B cell (primary cell): Measurements from ENCODE around the gene COG5. TPM values are rescaled to one million over a fixed set of nuclear protein-coding genes. Genes with fewer than 3 reads are reported as not detected.

ENCODE experiments used
- ATAC-seq: fragments of 200-7000 bp; cut with Tn5 transposase; one replicate; pipeline ENCODE4 v1.10.0; 2021; ENCODE audit warnings: low read depth, mild to moderate bottlenecking, moderate number of reproducible peaks, moderate library complexity
- CTCF ChIA-PET: fragments of 350-600 bp; sonication (Branson Sonifier 250); formaldehyde crosslinking; loops from one replicate; lab custom pipeline; 2021; ENCODE audit warnings: antibody characterized with exemption, inconsistent platforms; lab: Charles Lee
- POLR2A ChIA-PET: fragments of 350-600 bp; sonication (Branson Sonifier 250); formaldehyde crosslinking; loops from one replicate; lab custom pipeline; 2021; ENCODE audit warnings: antibody characterized with exemption; lab: Charles Lee
- DNase-seq: peaks from one replicate; pipeline ENCODE4 v3.0.0; 2013
- H2AFZ ChIP-seq: 2 replicates; pipeline ENCODE4 v1.6.1; 2012; ENCODE audit warnings: mild to moderate bottlenecking, low read depth, low read length; ENCODE audit not compliant: insufficient read depth, poor library complexity, severe bottlenecking
- H3K27ac ChIP-seq, 2 donors: 1 replicate in 1 of 2; 2 replicates in 1 of 2; pipeline ENCODE4 v1.5.1; 2012 to 2013; ENCODE audit warnings: low read length in 2 of 2, mild to moderate bottlenecking in 2 of 2, moderate library complexity in 1 of 2
- H3K27me3 ChIP-seq, 4 experiments: fragments of 200-600 bp in 1 of 4; sonication (generic) in 1 of 4; replicated peaks in 1 of 4; 1 replicate in 2 of 4; 2 replicates in 2 of 4; pipeline versions ENCODE4 v1.6.1 to v1.7.0; 2013 to 2016; ENCODE audit warnings: low read length in 3 of 4, mild to moderate bottlenecking in 2 of 4, mixed read lengths in 1 of 4, moderate library complexity in 1 of 4; ENCODE audit not compliant: insufficient read depth in 4 of 4, control insufficient read depth in 3 of 4; ENCODE audit errors: control extremely low read depth in 1 of 4
- H3K36me3 ChIP-seq, 2 experiments: replicated peaks in 1 of 2; 1 replicate in 1 of 2; 2 replicates in 1 of 2; pipeline versions ENCODE4 v1.6.1 to v1.7.1; 2013; ENCODE audit warnings: low read length in 1 of 2; ENCODE audit not compliant: insufficient read depth in 2 of 2, control insufficient read depth in 1 of 2; ENCODE audit errors: control extremely low read depth in 1 of 2, extremely low read depth in 1 of 2
- H3K4me1 ChIP-seq, 2 donors: fragments of 200-600 bp in 1 of 2; sonication (generic) in 1 of 2; 1 replicate in 1 of 2; 2 replicates in 1 of 2; pipeline versions ENCODE4 v1.5.1 to v1.6.1; 2013 to 2017; ENCODE audit warnings: low read length in 2 of 2; ENCODE audit not compliant: control insufficient read depth in 2 of 2, insufficient read depth in 2 of 2
- H3K4me2 ChIP-seq: replicated peaks from 2 replicates; pipeline ENCODE3; 2012; ENCODE audit warnings: mild to moderate bottlenecking, low read depth, low read length; ENCODE audit not compliant: poor library complexity, severe bottlenecking
- H3K4me3 ChIP-seq, 5 experiments: fragments of 200-600 bp in 1 of 5; sonication (generic) in 1 of 5; 1 replicate in 3 of 5; 2 replicates in 2 of 5; pipeline versions ENCODE4 v1.5.1 to v1.7.0; 2011 to 2016; ENCODE audit warnings: low read length in 4 of 5, mild to moderate bottlenecking in 4 of 5, low read depth in 2 of 5, control low read depth in 1 of 5, moderate library complexity in 1 of 5; ENCODE audit not compliant: insufficient read depth in 1 of 5; ENCODE audit errors: control extremely low read depth in 1 of 5, extremely low read depth in 1 of 5
- H3K79me2 ChIP-seq: fragments of 200-600 bp; sonication (generic); one replicate; pipeline ENCODE4 v1.6.0; 2016; ENCODE audit warnings: low read length; ENCODE audit not compliant: control insufficient read depth, insufficient read depth
- H3K9ac ChIP-seq: fragments of 200-600 bp; sonication (generic); 2 replicates; pipeline ENCODE4 v1.6.1; 2017; ENCODE audit warnings: mild to moderate bottlenecking, low read length, moderate library complexity
- H3K9me3 ChIP-seq, 3 donors: one replicate each; pipeline versions ENCODE4 v1.6.1 to v1.7.1; 2013; ENCODE audit warnings: low read length in 2 of 3; ENCODE audit not compliant: control insufficient read depth in 2 of 3, insufficient read depth in 1 of 3; ENCODE audit errors: control extremely low read depth in 1 of 3
- H4K20me1 ChIP-seq: 2 replicates; pipeline ENCODE4 v1.6.0; 2012; ENCODE audit warnings: mild to moderate bottlenecking, low read length; ENCODE audit not compliant: insufficient read depth, control insufficient read depth, poor library complexity, severe bottlenecking
- H3K27ac Mint-ChIP-seq: one replicate; pipeline ENCODE4 v1.8.0; 2021; ENCODE audit warnings: mixed read lengths
- H3K27me3 Mint-ChIP-seq: one replicate; pipeline ENCODE4 v1.8.0; 2021; ENCODE audit warnings: mixed read lengths
- H3K4me1 Mint-ChIP-seq: one replicate; pipeline ENCODE4 v1.8.0; 2021; ENCODE audit warnings: mixed read lengths
- H3K4me3 Mint-ChIP-seq: one replicate; pipeline ENCODE4 v1.8.0; 2021; ENCODE audit warnings: mixed read lengths
- H3K9me3 Mint-ChIP-seq: one replicate; pipeline ENCODE4 v1.8.0; 2022; ENCODE audit warnings: mixed read lengths; ENCODE audit not compliant: insufficient read depth
- EZH2 ChIP-seq: IDR thresholded peaks from 2 replicates; pipeline ENCODE4 v1.6.1; 2012; ENCODE audit warnings: borderline replicate concordance, low read depth, mild to moderate bottlenecking, moderate library complexity, low read length; ENCODE audit not compliant: insufficient read depth, poor library complexity, severe bottlenecking
- WGBS: methylation state at CpG from one replicate; pipeline ENCODE4 v1.1.5; 2013; ENCODE audit warnings: missing lambda C conversion rate; ENCODE audit not compliant: insufficient coverage; 5-methylcytosine and 5-hydroxymethylcytosine counted together
- intact Hi-C: fragments of 100-400 bp; cut with micrococcal nuclease; formaldehyde crosslinking; loops from one replicate; pipeline ENCODE4 v1.10.0; 2022
- polyA plus RNA-seq: library from polyadenylated mRNA; depleted of rRNA; stranded (reverse); fragments of >200 nt; gene quantifications from 2 replicates; pipeline ENCODE4 v1.2.3, GENCODE V29; 2012
- total RNA-seq, 2 donors: library from RNA; stranded (reverse); fragments of 120-200 nt in 1 of 2; gene quantifications; 1 replicate in 1 of 2; 2 replicates in 1 of 2; pipeline versions ENCODE4 v1.2.3 to v1.2.4, GENCODE V29; 2013 to 2022
- TF ChIP-seq, protein P1 (sequence below): fragments of 200-600 bp; IDR thresholded peaks from one replicate; pipeline ENCODE4 v1.8.0; 2022; ENCODE audit warnings: antibody characterized with exemption, mild to moderate bottlenecking

COG5 gene
- total and polyA plus RNA-seq, 2 donors (not counting 1 experiment from before 2014, with no cell fraction given) = 7.0 to 73.0 TPM

DNA sequence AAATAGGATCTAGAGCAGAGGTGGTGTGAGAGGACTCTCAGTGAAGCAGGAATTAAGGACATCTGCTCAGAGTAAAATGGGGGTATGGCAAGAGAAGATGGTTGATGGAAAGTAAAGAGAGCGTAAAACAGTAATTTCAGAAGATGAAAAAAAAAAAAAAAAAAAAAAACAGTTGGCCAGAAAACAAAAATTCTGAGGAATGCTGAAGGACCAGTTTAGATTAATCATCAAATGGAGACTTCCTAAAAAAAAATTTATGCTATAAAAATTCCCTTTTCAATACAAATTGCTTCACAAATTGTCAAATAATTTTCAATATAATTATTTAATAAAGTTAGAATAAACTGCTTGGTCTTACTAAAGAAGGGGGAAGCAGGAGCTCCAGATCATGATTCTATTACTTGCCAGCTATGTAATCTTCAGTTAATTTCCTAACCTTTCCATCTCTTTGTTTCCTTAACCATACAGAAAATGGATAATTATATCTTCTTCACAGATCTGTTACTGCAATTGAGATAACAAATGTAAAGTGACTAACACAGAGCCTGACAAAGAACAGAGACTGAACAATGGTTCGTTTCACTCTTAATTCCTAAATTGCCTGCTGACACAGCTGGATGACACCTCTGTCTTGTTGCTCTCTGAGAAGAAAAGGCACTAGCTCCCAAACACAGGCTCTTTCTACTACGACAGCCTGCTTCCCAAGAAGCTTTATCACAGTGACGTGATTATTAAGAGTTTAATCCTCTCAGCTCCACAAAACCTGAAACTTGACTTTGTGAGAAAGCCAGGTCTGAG is 158.8 kb downstream of the COG5 start:
- ATAC-seq (no peak), DNase-seq (no peak)
- no peak overlapping the region for H3K4me3 Mint-ChIP-seq
- no peaks in the 10 kb centered on the region for H3K4me1 Mint-ChIP-seq
- Histone ChIP-seq H3K79me2 (no peaks in the 10 kb centered on the region), H3K36me3 (peaks cover 3 to 5% of the 10 kb centered on the region in 2 experiments), H4K20me1 (no peaks in the 10 kb centered on the region), H3K27ac (no peak overlapping the region), H3K4me3 (no peak overlapping the region), H3K9me3 (no peaks in the 10 kb centered on the region), H3K4me1 (no peaks in the 10 kb centered on the region), H2AFZ (no peak overlapping the region), H3K9ac (no peak overlapping the region), H3K4me2 (no peak overlapping the region), H3K27me3 (no peaks in the 10 kb centered on the region)
- no peak overlapping the region for H3K27ac Mint-ChIP-seq
- WGBS = 100% methylated on average over 3 of the region's 4 CpGs
- no peak for TF ChIP-seq EZH2
- TF ChIP-seq, protein P1, sequence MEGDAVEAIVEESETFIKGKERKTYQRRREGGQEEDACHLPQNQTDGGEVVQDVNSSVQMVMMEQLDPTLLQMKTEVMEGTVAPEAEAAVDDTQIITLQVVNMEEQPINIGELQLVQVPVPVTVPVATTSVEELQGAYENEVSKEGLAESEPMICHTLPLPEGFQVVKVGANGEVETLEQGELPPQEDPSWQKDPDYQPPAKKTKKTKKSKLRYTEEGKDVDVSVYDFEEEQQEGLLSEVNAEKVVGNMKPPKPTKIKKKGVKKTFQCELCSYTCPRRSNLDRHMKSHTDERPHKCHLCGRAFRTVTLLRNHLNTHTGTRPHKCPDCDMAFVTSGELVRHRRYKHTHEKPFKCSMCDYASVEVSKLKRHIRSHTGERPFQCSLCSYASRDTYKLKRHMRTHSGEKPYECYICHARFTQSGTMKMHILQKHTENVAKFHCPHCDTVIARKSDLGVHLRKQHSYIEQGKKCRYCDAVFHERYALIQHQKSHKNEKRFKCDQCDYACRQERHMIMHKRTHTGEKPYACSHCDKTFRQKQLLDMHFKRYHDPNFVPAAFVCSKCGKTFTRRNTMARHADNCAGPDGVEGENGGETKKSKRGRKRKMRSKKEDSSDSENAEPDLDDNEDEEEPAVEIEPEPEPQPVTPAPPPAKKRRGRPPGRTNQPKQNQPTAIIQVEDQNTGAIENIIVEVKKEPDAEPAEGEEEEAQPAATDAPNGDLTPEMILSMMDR = no peak
- ChIA-PET CTCF (interaction anchor here (0.7 kb wide), 1 partner anchor 363 kb away, joined by 3 read pairs; no protein-coding TSS in a partner anchor), POLR2A (no interaction called here)
- intact Hi-C loops = no loop called here
- H3K9me3 Mint-ChIP-seq = no peaks in the 10 kb centered on the region
- H3K27me3 Mint-ChIP-seq = no peaks in the 10 kb centered on the region

DNA sequence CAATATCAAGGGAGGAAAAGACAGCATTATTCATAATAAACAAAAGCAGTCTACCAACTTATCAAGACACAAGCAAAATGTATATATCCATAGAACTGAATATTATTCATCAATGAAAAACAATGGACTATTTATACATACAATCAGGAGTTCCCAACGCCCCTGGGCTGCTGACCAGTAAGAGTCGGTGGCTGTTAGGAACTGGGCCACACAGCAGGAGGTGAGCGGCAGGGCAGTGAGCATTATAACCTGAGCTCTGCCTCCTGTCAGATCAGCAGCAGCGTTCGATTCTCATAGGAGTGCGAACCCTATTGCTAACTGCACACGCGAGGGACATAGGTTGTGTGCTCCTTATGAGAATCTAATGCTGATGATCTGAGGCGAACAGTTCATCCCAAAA is 165.6 kb downstream of the COG5 start:
- H3K9me3 Mint-ChIP-seq = no peaks in the 10 kb centered on the region
- WGBS = 100% methylated on average over 9 of the region's 9 CpGs

More for the DNA sequence above, 165.6 kb downstream of the COG5 start:
- Histone ChIP-seq H3K27me3 (no peaks in the 10 kb centered on the region), H3K79me2 (no peaks in the 10 kb centered on the region), H3K4me1 (no peaks in the 10 kb centered on the region), H2AFZ (no peak overlapping the region), H3K4me3 (no peak overlapping the region), H3K9ac (no peak overlapping the region), H4K20me1 (no peaks in the 10 kb centered on the region), H3K36me3 (peaks cover 0 to 4% of the 10 kb centered on the region in 2 experiments), H3K9me3 (no peaks in the 10 kb centered on the region), H3K27ac (no peak overlapping the region), H3K4me2 (no peak overlapping the region)
- Mint-ChIP-seq H3K4me3 (no peak overlapping the region), H3K4me1 (no peaks in the 10 kb centered on the region), H3K27ac (no peak overlapping the region), H3K27me3 (no peaks in the 10 kb centered on the region)
- ChIA-PET CTCF (no interaction called here), POLR2A (no interaction called here)
- TF ChIP-seq, protein P1 = no peak
- TF ChIP-seq EZH2 = no peak
- intact Hi-C loops = no loop called here
- DNase-seq = no peak
- ATAC-seq = no peak
